HG03342 (cell line): Measurements from ENCODE around the gene PAPPA2.
A peak's percentile ranks its signal among the peaks of the same experiment; 100 is the strongest.
"Not testable (repeated sequence)": the region's sequence is repeated elsewhere in the genome, so short reads cannot be mapped to it uniquely, and the experiment has no call there.

Experiments
- ATAC-seq: cut with Tn5 transposase; IDR thresholded peaks from one replicate; pipeline ENCODE4 v1.9.1; 2021; ENCODE audit warnings: mild to moderate bottlenecking, moderate library complexity; ENCODE audit not compliant: unreplicated experiment

PAPPA2 gene

GRCh38 chr1:176545034-176545639 lies 82.2 kb downstream of the PAPPA2 start:
- no peak for ATAC-seq

- no peak for ATAC-seq
Measured at GRCh38 chr1:176546825-176547224, 83.8 kb downstream of the PAPPA2 start.

GRCh38 chr1:176551146-176551545 lies 88.2 kb downstream of the PAPPA2 start:
- ATAC-seq, result no peak

- no peak for ATAC-seq
Measured at GRCh38 chr1:176552217-176552991, 89.4 kb downstream of the PAPPA2 start.

- no peak for ATAC-seq
Measured at GRCh38 chr1:176552999-176553398, 90.0 kb downstream of the PAPPA2 start.

- no peak for ATAC-seq
Measured at GRCh38 chr1:176556288-176556687, 93.3 kb downstream of the PAPPA2 start.

- no peak for ATAC-seq
Measured at GRCh38 chr1:176557543-176558258, 94.7 kb downstream of the PAPPA2 start.

GRCh38 chr1:176558561-176558960 lies 95.6 kb downstream of the PAPPA2 start:
- ATAC-seq, result no peak

- ATAC-seq, result no peak
Measured at GRCh38 chr1:176559474-176559873, 96.5 kb downstream of the PAPPA2 start.

- peak; percentile 86 for ATAC-seq
Measured at GRCh38 chr1:176559878-176560277, 96.9 kb downstream of the PAPPA2 start.

- ATAC-seq, result no peak
Measured at GRCh38 chr1:176560681-176561080, 97.7 kb downstream of the PAPPA2 start.

- not testable (repeated sequence) for ATAC-seq
Measured at GRCh38 chr1:176561761-176562160, 98.8 kb downstream of the PAPPA2 start.

GRCh38 chr1:176566004-176566975 lies 103.3 kb downstream of the PAPPA2 start:
- no peak for ATAC-seq

GRCh38 chr1:176567190-176567794 lies 104.3 kb downstream of the PAPPA2 start:
- no peak for ATAC-seq

- ATAC-seq, result no peak
Measured at GRCh38 chr1:176568185-176568584, 105.2 kb downstream of the PAPPA2 start.

- no peak for ATAC-seq
Measured at GRCh38 chr1:176574756-176575155, 111.8 kb downstream of the PAPPA2 start.

GRCh38 chr1:176575991-176576390 lies 113.0 kb downstream of the PAPPA2 start:
- ATAC-seq, result no peak

- ATAC-seq, result no peak
Measured at GRCh38 chr1:176576670-176577069, 113.7 kb downstream of the PAPPA2 start.

GRCh38 chr1:176577646-176578197 lies 114.7 kb downstream of the PAPPA2 start:
- ATAC-seq, result no peak

- ATAC-seq, result no peak
Measured at GRCh38 chr1:176579087-176579486, 116.1 kb downstream of the PAPPA2 start.
